Activated CD4-positive, alpha-beta T cell treated with anti-CD3 and anti-CD28 coated beads for 1 hour (primary cell): ENCODE results near the gene EXOC6.
"Not testable (repeated sequence)": the region's sequence is repeated elsewhere in the genome, so short reads cannot be mapped to it uniquely, and the experiment has no call there.

ENCODE experiments used
- DNase-seq: peaks from one replicate; pipeline ENCODE4 v3.0.0-alpha.2; 2020

Gene EXOC6

GRCh38 chr10:92952573-92952972 is 104.3 kb downstream of the EXOC6 start:
- DNase-seq: not testable (repeated sequence)

DNA sequence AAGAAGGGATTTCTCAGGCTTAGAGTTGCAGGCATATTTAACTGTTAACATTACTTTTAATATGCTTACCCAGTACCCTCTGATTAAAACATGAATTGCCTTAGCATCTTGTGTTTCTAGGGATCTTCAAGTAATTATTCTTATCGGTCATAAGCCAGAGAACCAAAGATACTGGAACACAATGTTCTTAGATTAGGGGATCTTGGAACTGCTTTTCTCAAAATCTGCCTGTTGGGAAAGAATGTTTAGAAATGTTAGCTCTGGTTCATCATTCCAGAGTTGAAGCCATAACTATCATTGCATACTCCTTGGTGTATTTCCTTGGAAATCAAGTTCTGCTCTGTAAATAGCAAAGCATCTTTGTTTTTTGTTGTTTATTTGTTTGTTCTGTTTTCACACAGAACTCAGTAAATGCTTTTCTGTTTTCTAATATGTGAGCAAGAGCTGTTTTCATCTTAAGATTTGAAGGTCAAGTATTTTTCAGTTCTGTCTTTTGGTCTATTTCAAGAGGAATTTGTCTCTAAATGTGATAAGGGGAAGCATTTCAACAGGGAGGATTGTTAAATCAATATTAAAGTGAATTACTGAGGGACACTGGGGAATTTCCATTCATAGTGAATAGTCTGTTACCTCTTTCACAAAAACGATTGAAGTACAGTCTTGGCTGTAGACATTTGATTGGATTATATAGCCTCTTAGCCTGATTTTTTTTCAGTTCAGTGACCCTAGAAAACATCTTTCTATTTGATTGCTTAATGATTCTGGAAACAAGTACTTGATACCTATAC is 109.1 kb downstream of the EXOC6 start:
- no peak for DNase-seq

GRCh38 chr10:92961638-92962037 is 113.3 kb downstream of the EXOC6 start:
- DNase-seq: no peak

- DNase-seq: no peak
Measured at GRCh38 chr10:92965314-92965713, 117.0 kb downstream of the EXOC6 start.

GRCh38 chr10:92967641-92968040 is 119.3 kb downstream of the EXOC6 start:
- no peak for DNase-seq

- DNase-seq: no peak
Measured at GRCh38 chr10:92969151-92969550, 120.8 kb downstream of the EXOC6 start.

DNA sequence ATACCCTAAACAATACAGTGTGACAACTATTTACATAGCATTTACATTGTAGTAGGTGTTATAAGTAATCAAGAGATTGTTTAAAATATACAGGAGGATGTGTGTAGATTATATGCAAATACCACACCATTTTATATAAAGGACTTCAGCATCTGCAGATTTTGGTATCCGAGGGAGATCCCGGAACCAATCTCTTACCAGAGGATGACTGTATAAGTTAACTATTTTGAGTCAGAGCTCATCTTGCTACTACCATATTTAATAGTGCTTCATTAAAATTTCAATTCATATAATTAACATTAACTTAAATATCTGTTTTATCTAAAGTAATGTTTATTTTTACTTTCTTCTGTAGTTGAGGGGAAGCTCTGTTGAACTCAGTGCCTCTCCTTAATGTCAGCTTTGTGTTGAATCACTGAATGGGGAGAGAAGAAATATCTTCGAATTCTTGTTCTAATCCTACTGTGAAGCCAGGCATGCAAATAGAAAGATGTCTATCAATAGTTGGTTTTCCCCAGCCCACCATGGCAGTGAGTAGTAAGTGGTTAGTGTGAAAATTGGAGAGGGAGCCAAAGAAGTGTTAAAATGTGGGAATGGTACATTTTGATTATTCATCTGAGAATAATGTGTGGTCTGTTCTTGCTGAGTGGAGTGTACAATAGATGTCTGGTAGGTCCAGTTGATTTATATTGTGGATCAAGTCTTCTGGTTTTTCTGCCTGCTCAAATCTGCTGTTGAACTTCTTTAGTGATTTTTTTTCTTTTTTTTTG is 122.2 kb downstream of the EXOC6 start:
- DNase-seq: no peak

DNA sequence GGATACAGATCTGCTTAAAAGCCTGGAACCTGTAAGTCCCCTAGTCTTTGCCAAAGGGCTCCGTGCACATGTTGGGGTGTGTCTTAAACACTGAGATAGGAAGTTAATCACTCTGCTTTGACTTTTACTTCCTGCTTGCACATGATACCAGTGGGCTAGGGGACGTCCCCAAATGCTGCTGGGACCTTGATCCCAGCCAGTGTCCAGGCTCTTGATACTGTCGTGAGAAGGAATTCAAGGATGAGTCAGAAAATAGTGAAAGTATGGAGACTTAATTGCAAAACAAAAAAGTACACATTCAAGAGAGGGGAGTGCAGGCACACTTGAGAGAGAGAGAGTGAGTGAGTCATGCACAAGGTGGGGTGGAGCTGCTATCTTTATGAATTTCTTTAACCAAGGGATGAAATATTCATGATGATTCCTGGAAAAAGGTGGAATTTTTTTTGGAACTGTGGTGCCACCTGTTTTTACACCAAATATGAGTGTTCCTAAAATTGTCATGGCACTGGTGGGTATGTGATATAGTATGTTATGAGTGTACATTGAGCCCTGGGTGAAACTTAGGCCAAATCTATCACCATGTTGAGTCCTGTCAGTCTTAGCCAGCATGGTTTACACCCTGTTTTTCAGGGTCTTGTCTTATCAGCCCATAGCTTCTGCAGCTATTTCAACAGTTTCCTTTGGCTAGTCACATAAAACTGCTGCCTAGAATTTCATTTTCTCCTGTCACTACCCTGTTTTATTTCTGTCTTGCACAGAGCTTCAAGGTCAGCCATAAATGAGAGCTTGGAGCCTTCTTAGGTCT is 123.9 kb downstream of the EXOC6 start:
- DNase-seq: no peak

- DNase-seq: no peak
Measured at GRCh38 chr10:92972886-92973285, 124.6 kb downstream of the EXOC6 start.

- DNase-seq: not testable (repeated sequence)
Measured at GRCh38 chr10:92976278-92976677, 128.0 kb downstream of the EXOC6 start.

- no peak for DNase-seq
Measured at GRCh38 chr10:92989250-92989649, 140.9 kb downstream of the EXOC6 start.

GRCh38 chr10:92990615-92991014 is 142.3 kb downstream of the EXOC6 start:
- DNase-seq: no peak

GRCh38 chr10:92991513-92991912 is 143.2 kb downstream of the EXOC6 start:
- no peak for DNase-seq

DNA sequence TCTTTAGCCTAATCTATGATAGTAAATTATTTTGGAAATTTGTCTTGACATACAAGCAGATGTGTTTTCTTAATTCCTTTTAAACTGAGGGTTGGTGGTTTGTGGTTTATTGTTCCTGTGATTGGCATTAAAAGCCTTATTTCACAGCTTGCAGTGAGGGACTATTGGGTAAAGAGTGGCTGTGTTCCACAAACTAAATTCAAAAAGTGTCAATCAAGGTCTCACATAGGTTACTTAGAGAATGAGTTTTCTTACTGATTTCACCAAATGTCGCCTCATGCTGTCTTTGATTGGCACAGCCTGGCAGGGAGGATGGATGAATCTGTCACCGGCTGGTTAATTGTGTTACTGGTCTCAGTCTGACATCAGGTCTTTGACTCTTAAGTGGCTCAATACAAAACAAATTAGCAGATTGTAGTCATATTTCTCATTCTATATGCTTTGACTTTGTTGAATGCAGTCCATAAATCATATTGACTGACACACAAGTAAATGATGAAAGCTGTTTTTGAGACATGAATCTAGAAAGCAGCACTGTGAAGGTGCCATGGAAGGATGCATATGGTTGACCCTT is 145.5 kb downstream of the EXOC6 start:
- no peak for DNase-seq

GRCh38 chr10:92995509-92995908 is 147.2 kb downstream of the EXOC6 start:
- DNase-seq: no peak

DNA sequence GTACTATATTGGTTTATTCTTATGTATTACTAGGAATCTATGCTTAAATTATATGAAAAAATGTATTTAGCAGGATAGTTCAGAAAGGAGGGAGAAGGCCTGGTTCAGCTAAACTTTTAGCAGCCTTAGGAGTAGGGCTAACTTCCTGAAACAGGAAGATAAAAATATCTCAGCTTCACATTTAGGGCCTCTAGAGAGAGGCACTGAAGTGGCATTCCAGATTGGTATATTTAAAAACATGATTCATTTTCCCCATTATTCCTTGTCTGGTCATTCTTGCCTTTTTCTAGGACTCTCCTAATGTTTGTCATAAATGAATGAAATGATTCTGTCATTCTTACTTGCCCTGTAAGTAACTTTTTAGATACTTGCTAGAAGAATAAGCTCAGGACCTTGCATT is 149.3 kb downstream of the EXOC6 start:
- no peak for DNase-seq

DNA sequence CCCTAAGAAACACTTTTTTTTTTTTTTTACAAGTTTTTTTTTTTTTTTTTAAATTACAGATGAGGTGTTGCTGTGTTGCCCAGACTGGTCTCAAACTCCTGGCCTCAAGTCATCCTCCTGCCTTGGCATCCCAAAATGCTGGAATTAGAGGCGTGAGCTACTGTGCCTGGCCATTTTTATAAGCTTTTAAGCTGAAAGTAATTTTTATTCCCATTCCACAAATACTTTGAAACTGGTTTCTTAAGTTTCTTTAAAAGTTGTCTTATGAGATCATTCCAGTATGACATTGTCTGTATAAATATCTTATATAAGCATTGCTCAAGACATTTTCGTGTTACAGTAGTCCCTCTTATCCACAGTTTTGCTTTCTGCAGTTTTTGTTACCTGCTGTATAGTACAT is 150.9 kb downstream of the EXOC6 start:
- DNase-seq: no peak

DNA sequence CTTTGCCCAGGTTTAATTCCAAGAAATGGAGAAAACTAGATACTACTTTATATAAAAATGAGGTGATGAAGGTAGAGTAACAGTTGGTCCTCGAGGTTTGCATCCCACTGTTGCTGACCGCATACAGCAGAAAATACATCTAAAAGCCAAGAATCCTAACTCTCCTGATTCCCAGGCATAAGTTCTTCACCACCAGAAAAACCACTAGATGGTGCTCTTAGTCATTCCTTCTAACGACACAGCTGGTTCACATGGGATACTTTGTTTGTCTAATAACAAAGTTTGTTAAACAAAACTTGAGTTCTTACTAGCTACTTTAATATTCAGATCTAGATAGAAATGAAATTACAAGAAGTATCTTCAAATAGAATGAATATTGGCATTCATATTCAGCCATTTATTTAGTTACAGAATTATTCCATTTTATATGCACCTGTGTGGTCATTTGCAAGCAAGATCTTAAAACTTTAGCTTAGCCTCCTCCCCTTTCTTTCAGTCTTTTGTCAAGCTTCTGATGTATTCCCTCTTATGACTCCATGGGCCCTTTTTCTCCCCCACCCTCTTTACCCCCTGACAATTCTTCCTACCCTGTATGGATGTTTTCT is 158.2 kb downstream of the EXOC6 start:
- DNase-seq: no peak

DNA sequence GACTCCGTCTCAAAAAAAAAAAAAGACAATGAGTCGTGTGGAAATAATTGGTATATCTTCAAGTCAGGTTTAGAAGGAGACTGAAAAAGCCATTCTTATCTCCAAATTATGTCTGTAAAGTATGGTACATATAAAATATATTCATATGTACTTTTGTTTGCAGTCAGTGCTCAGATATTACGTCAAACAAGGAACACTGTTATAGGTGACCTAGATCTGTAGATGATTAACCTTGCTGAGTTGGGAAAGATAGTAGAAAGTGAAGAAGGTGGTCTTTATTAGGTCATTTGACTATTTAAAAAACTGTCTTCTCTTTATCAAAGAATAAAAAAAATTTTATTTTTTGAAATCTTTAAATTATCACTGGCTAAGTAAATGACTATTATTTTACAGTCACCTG is 167.4 kb downstream of the EXOC6 start:
- DNase-seq: no peak

GRCh38 chr10:93023013-93023650 is 174.8 kb downstream of the EXOC6 start:
- no peak for DNase-seq

GRCh38 chr10:93026072-93026471 is 177.8 kb downstream of the EXOC6 start:
- DNase-seq: no peak

- DNase-seq: no peak
Measured at GRCh38 chr10:93027508-93027907, 179.2 kb downstream of the EXOC6 start.
